Rectal smooth muscle tissue (tissue), 1 donor: ENCODE results near the gene PIN1.
A peak's percentile ranks its signal among the peaks of the same experiment; 100 is the strongest.
"Not testable (repeated sequence)": the region's sequence is repeated elsewhere in the genome, so short reads cannot be mapped to it uniquely, and the experiment has no call there.

Experiments
- H3K27ac ChIP-seq: one replicate; pipeline ENCODE4 v1.7.0; 2013; ENCODE audit warnings: low read depth, low read length, inconsistent platforms
- H3K27me3 ChIP-seq: one replicate; pipeline ENCODE4 v1.7.0; 2013; ENCODE audit warnings: low read length; ENCODE audit not compliant: control insufficient read depth, insufficient read depth
- H3K36me3 ChIP-seq: one replicate; pipeline ENCODE4 v1.7.0; 2013; ENCODE audit warnings: low read length; ENCODE audit not compliant: control insufficient read depth, insufficient read depth
- H3K4me1 ChIP-seq: one replicate; pipeline ENCODE4 v1.7.0; 2013; ENCODE audit warnings: low read length; ENCODE audit not compliant: control insufficient read depth, insufficient read depth
- H3K4me3 ChIP-seq: one replicate; pipeline ENCODE4 v1.7.0; 2013; ENCODE audit warnings: low read length
- H3K9ac ChIP-seq: one replicate; pipeline ENCODE4 v1.7.0; 2013; ENCODE audit warnings: low read length

PIN1 gene

DNA sequence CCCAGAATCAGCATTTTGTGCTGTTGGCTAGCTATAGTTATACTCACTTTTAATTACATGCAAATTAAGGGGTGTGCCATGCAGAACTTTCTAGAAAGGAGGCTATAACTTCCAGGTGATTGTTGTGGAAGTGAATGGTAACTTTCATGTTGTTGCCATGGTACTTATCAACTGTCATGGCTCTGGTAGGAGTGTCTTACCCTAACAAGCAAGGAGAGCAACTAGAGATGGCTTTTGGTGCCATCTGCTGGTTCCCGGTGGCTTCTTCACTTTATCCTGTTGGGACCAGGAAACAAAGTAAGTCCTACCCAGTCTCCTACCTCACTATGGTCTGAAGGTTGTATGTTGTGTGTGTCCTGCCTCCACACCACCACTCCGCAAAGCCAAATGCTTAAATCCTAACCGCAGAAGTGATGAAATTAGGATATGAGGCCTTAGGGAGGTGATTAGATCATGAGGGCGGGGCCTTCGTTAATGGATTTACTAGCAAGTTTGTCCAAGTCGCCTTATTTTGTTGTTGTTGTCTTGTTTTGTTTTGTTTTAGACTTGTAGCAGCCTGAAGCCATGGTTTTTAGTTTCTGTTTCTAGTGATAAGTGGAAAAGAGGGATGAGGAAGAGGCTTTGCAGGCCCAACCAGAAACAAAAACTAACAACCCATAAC is 38.9 kb upstream of the PIN1 start:
- Histone ChIP-seq H3K27ac (no peak overlapping the region), H3K4me1 (peaks cover 2% of the 10 kb centered on the region), H3K4me3 (no peak overlapping the region), H3K9ac (no peak overlapping the region), H3K36me3 (no peaks in the 10 kb centered on the region), H3K27me3 (no peaks in the 10 kb centered on the region)

DNA sequence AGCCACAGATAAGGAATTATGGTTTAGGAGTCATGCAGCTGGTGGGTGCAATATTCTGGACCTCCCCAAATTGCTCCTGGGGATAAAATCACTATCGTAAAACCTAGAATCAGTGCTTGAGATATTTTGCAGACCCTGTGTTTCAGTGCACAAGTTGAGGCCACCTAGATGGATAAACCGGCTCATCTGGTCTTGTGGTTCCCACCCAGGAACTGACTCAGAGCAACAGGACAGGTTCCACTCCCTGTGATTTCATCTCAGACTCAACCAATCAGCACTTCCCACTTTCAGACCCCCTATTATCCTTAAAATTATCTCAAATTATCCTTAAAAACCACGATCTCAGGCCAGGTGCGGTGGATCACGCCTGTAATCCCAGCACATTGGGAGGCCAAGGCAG is 37.2 kb upstream of the PIN1 start:
- no peak overlapping the region for H3K4me3 ChIP-seq
- no peaks in the 10 kb centered on the region for H3K27me3 ChIP-seq
- H3K27ac ChIP-seq, result no peak overlapping the region
- H3K4me1 ChIP-seq, result peaks cover 2% of the 10 kb centered on the region
- H3K9ac ChIP-seq, result no peak overlapping the region
- no peaks in the 10 kb centered on the region for H3K36me3 ChIP-seq

DNA sequence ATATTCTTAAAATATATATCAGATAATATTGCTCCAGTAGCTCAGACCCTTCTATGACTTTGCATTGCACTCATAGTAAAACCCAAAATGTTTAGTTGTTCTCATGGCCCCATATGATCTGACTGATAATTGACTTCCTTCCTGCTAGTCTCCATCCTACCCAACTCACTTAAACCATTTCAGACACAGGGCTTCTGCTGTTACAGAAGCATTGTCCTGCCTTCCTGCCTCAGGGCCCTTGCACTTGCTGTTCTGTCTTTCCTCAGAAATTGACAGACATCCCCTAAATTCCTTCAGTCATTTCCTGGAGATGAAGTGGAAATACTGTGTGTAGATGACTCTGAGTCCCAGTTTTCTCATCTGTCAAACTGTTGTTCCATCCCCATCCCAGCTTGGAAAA is 36.0 kb upstream of the PIN1 start:
- Histone ChIP-seq H3K27me3 (no peaks in the 10 kb centered on the region), H3K4me1 (peaks cover 2% of the 10 kb centered on the region), H3K36me3 (no peaks in the 10 kb centered on the region), H3K27ac (no peak overlapping the region), H3K4me3 (no peak overlapping the region), H3K9ac (no peak overlapping the region)

DNA sequence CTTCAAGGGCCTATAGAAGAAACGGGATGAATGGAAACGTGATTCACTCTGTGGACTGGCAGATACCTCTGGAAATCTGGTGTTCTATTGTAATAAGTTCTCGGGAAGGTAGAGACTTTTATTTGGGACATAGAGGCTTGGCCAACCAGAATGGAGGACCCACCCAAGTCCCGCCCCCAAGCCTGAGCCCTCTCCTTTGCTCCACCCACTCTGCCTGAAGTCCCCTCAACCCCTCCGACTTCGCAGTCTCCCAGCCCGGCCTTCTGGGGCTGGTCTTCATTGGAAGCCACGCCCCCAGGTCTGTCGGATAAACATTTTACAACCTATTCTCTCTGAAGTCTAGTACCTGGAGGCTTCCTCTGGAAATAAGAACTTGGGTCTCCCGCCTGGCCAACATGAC is 33.1 kb upstream of the PIN1 start:
- peaks cover 4% of the 10 kb centered on the region for H3K36me3 ChIP-seq
- no peaks in the 10 kb centered on the region for H3K4me1 ChIP-seq
- no peak overlapping the region for H3K27ac ChIP-seq
- H3K9ac ChIP-seq, result no peak overlapping the region
- no peaks in the 10 kb centered on the region for H3K27me3 ChIP-seq
- no peak overlapping the region for H3K4me3 ChIP-seq

DNA sequence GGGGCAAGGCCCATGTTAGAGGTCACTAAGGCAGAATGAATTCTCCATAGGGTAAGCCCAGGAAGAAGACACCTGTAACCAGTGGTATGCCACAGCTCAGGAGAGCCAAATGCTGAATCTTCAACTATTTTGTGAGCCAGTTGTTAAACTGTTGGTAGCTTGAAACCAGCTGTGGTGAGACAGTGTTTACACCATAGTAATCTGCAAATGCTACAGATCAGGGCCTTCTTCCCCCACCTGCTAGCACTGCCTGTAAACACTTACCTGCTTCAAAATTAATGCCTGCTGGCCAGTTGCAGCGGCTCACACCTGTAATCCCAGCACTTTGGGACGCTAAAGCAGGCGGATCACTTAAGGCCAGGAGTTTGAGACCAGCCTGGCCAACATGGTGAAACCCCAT is 28.3 kb upstream of the PIN1 start:
- Histone ChIP-seq H3K4me1 (no peaks in the 10 kb centered on the region), H3K27ac (no peak overlapping the region), H3K4me3 (no peak overlapping the region), H3K36me3 (peaks cover 20% of the 10 kb centered on the region), H3K27me3 (no peaks in the 10 kb centered on the region), H3K9ac (no peak overlapping the region)

- no peaks in the 10 kb centered on the region for H3K4me1 ChIP-seq
Measured at GRCh38 chr19:9808855-9809824, 26.0 kb upstream of the PIN1 start.

GRCh38 chr19:9811139-9811538 is 24.0 kb upstream of the PIN1 start:
- no peak overlapping the region for H3K27ac ChIP-seq
- no peak overlapping the region for H3K4me3 ChIP-seq
- H3K4me1 ChIP-seq, result no peaks in the 10 kb centered on the region
- no peaks in the 10 kb centered on the region for H3K27me3 ChIP-seq
- peaks cover 19% of the 10 kb centered on the region for H3K36me3 ChIP-seq
- H3K9ac ChIP-seq, result no peak overlapping the region

More at GRCh38 chr19:9808855-9809824, 26.0 kb upstream of the PIN1 start:
- Histone ChIP-seq H3K27ac (no peak overlapping the region), H3K27me3 (no peaks in the 10 kb centered on the region), H3K9ac (no peak overlapping the region), H3K36me3 (peaks cover 20% of the 10 kb centered on the region), H3K4me3 (no peak overlapping the region)

DNA sequence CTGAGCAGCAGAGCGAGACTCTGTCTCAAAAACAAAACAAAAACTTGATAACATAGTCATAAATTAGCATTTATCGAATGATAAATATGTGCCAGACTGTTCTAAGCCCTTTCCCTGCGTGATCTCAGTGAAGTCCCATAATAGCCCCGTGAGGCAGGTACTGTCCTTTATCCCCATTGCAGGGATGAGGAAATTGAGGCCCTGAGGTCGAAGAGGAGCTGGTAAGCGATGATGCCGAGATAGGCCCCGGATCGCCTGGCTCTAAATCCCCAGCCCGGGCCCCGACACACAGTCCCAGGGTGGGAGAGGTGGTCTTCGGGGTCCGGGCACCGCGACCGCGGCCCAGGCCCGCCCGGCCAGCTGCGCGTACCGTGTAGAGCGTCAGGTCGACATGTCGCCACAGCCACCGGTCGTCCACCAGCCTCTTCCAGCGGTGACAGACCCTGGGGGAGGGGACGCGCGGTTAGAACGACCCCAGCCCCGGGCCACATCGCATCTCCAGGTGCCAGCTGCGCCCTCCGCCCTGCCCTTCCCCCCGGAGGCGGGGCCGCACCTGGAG is 16.9 kb upstream of the PIN1 start:
- peak overlapping the region; percentile 98 for H3K27ac ChIP-seq
- H3K36me3 ChIP-seq, result no peaks in the 10 kb centered on the region
- peak overlapping the region; percentile 92 for H3K9ac ChIP-seq
- peaks cover 8% of the 10 kb centered on the region for H3K4me1 ChIP-seq
- H3K4me3 ChIP-seq, result peak overlapping the region; percentile 95
- no peaks in the 10 kb centered on the region for H3K27me3 ChIP-seq

DNA sequence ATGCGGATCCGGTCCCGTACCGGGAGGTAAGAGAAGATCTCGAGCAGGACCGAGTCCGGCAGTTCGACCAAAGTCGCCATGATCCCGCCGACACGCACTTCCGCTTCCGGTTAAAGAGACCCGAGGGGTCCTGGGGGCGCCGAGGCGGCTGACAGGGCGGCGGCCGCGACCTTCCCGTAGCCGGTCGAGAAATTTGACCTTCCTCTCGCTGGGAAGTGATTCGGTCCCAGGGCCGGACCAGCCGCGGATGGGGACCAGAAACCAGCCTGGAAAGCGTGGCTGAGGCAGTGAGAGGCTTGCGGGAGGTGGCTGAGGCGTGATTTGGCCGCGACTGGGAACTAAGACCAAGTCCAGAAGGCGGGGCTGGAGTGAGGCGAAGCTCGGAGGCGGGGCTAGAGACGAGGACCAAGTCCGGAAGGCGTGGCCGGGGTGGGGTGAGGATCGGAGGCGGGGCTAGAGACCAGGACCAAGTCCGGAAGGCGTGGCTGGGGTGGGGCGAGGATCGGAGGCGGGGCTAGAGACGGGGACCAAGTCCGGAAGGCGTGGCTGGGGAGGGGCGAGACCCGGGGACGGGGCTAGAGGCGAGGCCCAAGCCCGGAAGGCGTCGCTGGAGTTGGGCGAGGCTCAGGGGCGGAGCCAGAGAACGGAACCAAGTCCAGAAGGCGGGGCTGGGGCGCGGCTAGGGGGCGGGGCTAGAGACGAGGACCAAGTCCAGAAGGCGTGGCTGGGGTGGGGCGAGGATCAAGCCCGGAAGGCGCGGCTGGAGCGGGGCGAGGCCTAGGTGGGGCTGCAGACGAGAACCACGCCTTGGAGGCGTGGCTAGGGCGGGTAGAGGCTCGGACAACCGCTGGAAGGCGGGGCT is 16.2 kb upstream of the PIN1 start, which contains the start of gene FBXL12:
FBXL12 (minus strand) TSS at position 346 of the 862 bp plus-strand sequence; CDS start at position 80, 266 bp downstream.
- no peaks in the 10 kb centered on the region for H3K27me3 ChIP-seq
- H3K4me1 ChIP-seq, result peaks cover 8% of the 10 kb centered on the region
- H3K27ac ChIP-seq, result peak within 1 kb of the TSS; percentile 98
- peak within 1 kb of the TSS; percentile 92 for H3K9ac ChIP-seq
- no peaks in the 10 kb centered on the region for H3K36me3 ChIP-seq
- H3K4me3 ChIP-seq, result peak within 1 kb of the TSS; percentile 95

DNA sequence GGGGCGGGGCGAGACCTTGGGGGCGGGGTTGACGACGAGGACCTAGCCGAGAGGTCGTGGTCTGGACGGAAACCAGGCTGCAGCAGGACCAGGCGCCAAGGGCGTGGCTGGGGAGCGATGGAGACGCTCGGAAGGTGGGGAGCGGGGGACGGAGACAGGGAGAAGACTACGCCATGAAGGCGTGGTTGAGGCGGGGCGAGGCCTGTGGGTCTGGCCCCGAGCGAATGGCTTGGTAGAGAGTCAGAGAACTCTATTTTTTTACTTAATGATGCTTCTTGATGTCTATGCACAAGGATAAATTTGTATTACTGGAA is 15.6 kb upstream of the PIN1 start:
- no peaks in the 10 kb centered on the region for H3K27me3 ChIP-seq
- H3K36me3 ChIP-seq, result no peaks in the 10 kb centered on the region
- no peak overlapping the region for H3K9ac ChIP-seq
- H3K27ac ChIP-seq, result peak overlapping the region; percentile 65
- peaks cover 8% of the 10 kb centered on the region for H3K4me1 ChIP-seq
- H3K4me3 ChIP-seq, result peak overlapping the region; percentile 56

- H3K27me3 ChIP-seq, H3K4me1 ChIP-seq, H3K9ac ChIP-seq, H3K36me3 ChIP-seq: not testable (repeated sequence)
- peak overlapping the region; percentile 56 for H3K4me3 ChIP-seq
- H3K27ac ChIP-seq, result peak overlapping the region; percentile 65
Measured at GRCh38 chr19:9820034-9820433, 15.1 kb upstream of the PIN1 start.

GRCh38 chr19:9823816-9824215 is 11.3 kb upstream of the PIN1 start:
- H3K36me3 ChIP-seq, result no peaks in the 10 kb centered on the region
- no peak overlapping the region for H3K4me3 ChIP-seq
- H3K27me3 ChIP-seq, result no peaks in the 10 kb centered on the region
- H3K27ac ChIP-seq, result no peak overlapping the region
- H3K4me1 ChIP-seq, result peaks cover 11% of the 10 kb centered on the region
- H3K9ac ChIP-seq, result no peak overlapping the region
